Loucy (cell line): ENCODE results near the gene ATP11C.

Experiments used
- H2AFZ ChIP-seq: fragments of 200-600 bp; sonication (generic); 2 replicates; pipeline ENCODE4 v1.6.0; 2016; ENCODE audit warnings: antibody characterized with exemption, mild to moderate bottlenecking, low read length, moderate library complexity
- H3F3A ChIP-seq: fragments of 200-600 bp; 2 replicates; pipeline ENCODE4 v1.6.0; 2016; ENCODE audit warnings: antibody characterized with exemption, low read depth, mild to moderate bottlenecking
- H3K27me3 ChIP-seq: fragments of 200-600 bp; sonication (generic); 2 replicates; pipeline ENCODE4 v1.6.1; 2014; ENCODE audit warnings: low read length, mild to moderate bottlenecking; ENCODE audit not compliant: insufficient read depth, poor library complexity, severe bottlenecking
- H3K36me3 ChIP-seq: fragments of 200-600 bp; sonication (generic); 2 replicates; pipeline ENCODE4 v1.6.1; 2016; ENCODE audit warnings: low read length; ENCODE audit not compliant: insufficient read depth
- H3K4me1 ChIP-seq: fragments of 200-600 bp; sonication (generic); 2 replicates; pipeline ENCODE4 v1.5.1; 2014; ENCODE audit warnings: low read length, mild to moderate bottlenecking; ENCODE audit not compliant: insufficient read depth, poor library complexity, severe bottlenecking
- H3K4me2 ChIP-seq: fragments of 200-600 bp; sonication (generic); 2 replicates; pipeline ENCODE4 v1.6.0; 2014; ENCODE audit warnings: antibody characterized with exemption, low read length, low read depth, mild to moderate bottlenecking; ENCODE audit not compliant: poor library complexity, severe bottlenecking
- H3K4me3 ChIP-seq: fragments of 200-600 bp; sonication (generic); 2 replicates; pipeline ENCODE4 v1.5.1; 2014; ENCODE audit warnings: low read length, mild to moderate bottlenecking, mixed read lengths; ENCODE audit not compliant: poor library complexity, severe bottlenecking
- H3K79me2 ChIP-seq: fragments of 200-600 bp; sonication (generic); 2 replicates; pipeline ENCODE4 v1.6.1; 2014; ENCODE audit warnings: low read length; ENCODE audit not compliant: insufficient read depth
- H3K9ac ChIP-seq: fragments of 200-600 bp; sonication (generic); 2 replicates; pipeline ENCODE4 v1.6.0; 2014; ENCODE audit warnings: mild to moderate bottlenecking, low read depth, low read length, moderate library complexity; ENCODE audit not compliant: poor library complexity, severe bottlenecking
- H3K9me2 ChIP-seq: fragments of 200-600 bp; sonication (generic); replicated peaks from 2 replicates; pipeline ENCODE4 v1.6.1; 2016; ENCODE audit warnings: low read depth, low read length, mixed read lengths
- H3K9me3 ChIP-seq: fragments of 200-600 bp; sonication (generic); 2 replicates; pipeline ENCODE4 v1.6.1; 2014; ENCODE audit warnings: mild to moderate bottlenecking, antibody characterized with exemption, low read length, low read depth; ENCODE audit not compliant: insufficient read depth
- H4K20me1 ChIP-seq: fragments of 200-600 bp; sonication (generic); 2 replicates; pipeline ENCODE4 v1.6.0; 2014; ENCODE audit warnings: antibody characterized with exemption, low read length, mild to moderate bottlenecking; ENCODE audit not compliant: insufficient read depth, poor library complexity, severe bottlenecking
- CTCF ChIP-seq: fragments of 200-600 bp; sonication (generic); conservative IDR thresholded peaks from 2 replicates; pipeline ENCODE4 v1.5.1; 2014; ENCODE audit warnings: mild to moderate bottlenecking, antibody characterized with exemption, low read length
- EZH2phosphoT487 ChIP-seq: fragments of 200-600 bp; IDR thresholded peaks from 2 replicates; pipeline ENCODE4 v1.6.1; 2018; ENCODE audit warnings: antibody characterized with exemption, mild to moderate bottlenecking, moderate library complexity, borderline replicate concordance

The ATP11C gene

GRCh38 chrX:139828830-139829229, 104.0 kb downstream of the ATP11C start:
- Histone ChIP-seq H3K9ac (no peak overlapping the region), H3K79me2 (peaks cover 16% of the 10 kb centered on the region; the same call in 1 of the 2 replicates), H4K20me1 (peaks cover 9% of the 10 kb centered on the region), H3F3A (no peaks in the 10 kb centered on the region), H3K27me3 (no peaks in the 10 kb centered on the region), H3K9me2 (no peaks in the 10 kb centered on the region), H3K4me2 (no peak overlapping the region), H3K9me3 (no peaks in the 10 kb centered on the region), H2AFZ (no peak overlapping the region), H3K36me3 (peaks cover 2% of the 10 kb centered on the region; the same call in 1 of the 2 replicates), H3K4me3 (no peak overlapping the region), H3K4me1 (peaks cover 10% of the 10 kb centered on the region)
- TF ChIP-seq EZH2phosphoT487 = no peak
- TF ChIP-seq CTCF = no peak

- H3K27me3 ChIP-seq = no peaks in the 10 kb centered on the region
- H3K4me2 ChIP-seq = no peak overlapping the region
- H3K4me3 ChIP-seq = no peak overlapping the region
- H2AFZ ChIP-seq = no peak overlapping the region
- no peak for TF ChIP-seq EZH2phosphoT487
- TF ChIP-seq CTCF = no peak
- no peaks in the 10 kb centered on the region for H3F3A ChIP-seq
- H3K79me2 ChIP-seq = peaks cover 16% of the 10 kb centered on the region; the same call in 1 of the 2 replicates
- H3K36me3 ChIP-seq = peaks cover 2% of the 10 kb centered on the region; the same call in 1 of the 2 replicates
- H3K4me1 ChIP-seq = peaks cover 10% of the 10 kb centered on the region
- H3K9ac ChIP-seq = no peak overlapping the region
- H3K9me2 ChIP-seq = no peaks in the 10 kb centered on the region
- H3K9me3 ChIP-seq = no peaks in the 10 kb centered on the region
- peaks cover 9% of the 10 kb centered on the region for H4K20me1 ChIP-seq
Measured at GRCh38 chrX:139828033-139828432, 104.8 kb downstream of the ATP11C start.

GRCh38 chrX:139826065-139827044, 106.5 kb downstream of the ATP11C start:
- no peak overlapping the region for H3K4me2 ChIP-seq
- H2AFZ ChIP-seq = no peak overlapping the region
- no peaks in the 10 kb centered on the region for H3K27me3 ChIP-seq
- no peaks in the 10 kb centered on the region for H3F3A ChIP-seq
- H3K9me3 ChIP-seq = no peaks in the 10 kb centered on the region
- H3K9me2 ChIP-seq = no peaks in the 10 kb centered on the region
- no peak for TF ChIP-seq CTCF
- no peak for TF ChIP-seq EZH2phosphoT487
- peaks cover 1% of the 10 kb centered on the region for H3K4me1 ChIP-seq
- peaks cover 13% of the 10 kb centered on the region; the same call in 1 of the 2 replicates for H3K79me2 ChIP-seq
- no peak overlapping the region for H3K9ac ChIP-seq
- H4K20me1 ChIP-seq = peaks cover 9% of the 10 kb centered on the region
- H3K36me3 ChIP-seq = peaks cover 2% of the 10 kb centered on the region; the same call in 1 of the 2 replicates
- H3K4me3 ChIP-seq = no peak overlapping the region
